H1 (cell line): ENCODE data around the gene CARD11. TPM values are rescaled to one million over a fixed set of nuclear protein-coding genes. Genes with fewer than 3 reads are reported as not detected.

Experiments used
- ASH2L ChIP-seq: fragments of 200-600, 300-600 bp; sonication (generic); IDR thresholded peaks from one replicate; pipeline ENCODE4 v1.7.1; 2017; ENCODE audit warnings: low read length
- ATF2 ChIP-seq: IDR thresholded peaks from 2 replicates; pipeline ENCODE4 v1.6.1; 2012; ENCODE audit warnings: low read length, inconsistent platforms
- BRCA1 ChIP-seq: IDR thresholded peaks from 2 replicates; pipeline ENCODE4 v1.6.1; 2012; ENCODE audit warnings: low read depth, low read length, improper control_type of control experiment
- CHD7 ChIP-seq: fragments of 300-600 bp; sonication (generic); IDR thresholded peaks from 2 replicates; pipeline ENCODE4 v1.7.1; 2012; ENCODE audit warnings: low read length, moderate library complexity, mild to moderate bottlenecking, inconsistent platforms; ENCODE audit not compliant: insufficient replicate concordance
- GABPA ChIP-seq: IDR thresholded peaks from 2 replicates; pipeline ENCODE4 v1.6.1; 2011; ENCODE audit warnings: mild to moderate bottlenecking, low read length, moderate library complexity, borderline replicate concordance; ENCODE audit not compliant: insufficient read depth
- KDM4A ChIP-seq: IDR thresholded peaks from one replicate; pipeline ENCODE4 v1.7.1; 2012; ENCODE audit warnings: low read depth, mild to moderate bottlenecking, moderate library complexity, low read length, inconsistent platforms; ENCODE audit not compliant: severe bottlenecking
- polyA plus RNA-seq, 7 experiments: library from polyadenylated mRNA; depleted of rRNA in 3 of 7; stranded (reverse) in 5 of 7; unstranded in 2 of 7; fragments of >200 nt in 5 of 7; fragments of 200-250 nt in 2 of 7; gene quantifications; 1 replicate in 5 of 7; 2 replicates in 1 of 7; 4 replicates in 1 of 7; pipeline versions ENCODE4 v1.2.1 to v1.2.3, GENCODE V29; 2011 to 2013; ENCODE audit warnings: missing spikeins in 2 of 7, mixed read lengths in 2 of 7
- total RNA-seq: library from RNA; stranded (reverse); fragmentation: NEBNext Ultra II Directional; extraction: Animal tissue kit (Norgen Biotek cat#: 25700); gene quantifications from 2 replicates; pipeline ENCODE4 v1.2.1, GENCODE V29; 2021

The CARD11 gene
- total and polyA plus RNA-seq, 2 of the 8 experiments (the other 6 are each of a cell fraction or from before 2014, with no cell fraction given): 12.6 to 29.8 TPM

DNA sequence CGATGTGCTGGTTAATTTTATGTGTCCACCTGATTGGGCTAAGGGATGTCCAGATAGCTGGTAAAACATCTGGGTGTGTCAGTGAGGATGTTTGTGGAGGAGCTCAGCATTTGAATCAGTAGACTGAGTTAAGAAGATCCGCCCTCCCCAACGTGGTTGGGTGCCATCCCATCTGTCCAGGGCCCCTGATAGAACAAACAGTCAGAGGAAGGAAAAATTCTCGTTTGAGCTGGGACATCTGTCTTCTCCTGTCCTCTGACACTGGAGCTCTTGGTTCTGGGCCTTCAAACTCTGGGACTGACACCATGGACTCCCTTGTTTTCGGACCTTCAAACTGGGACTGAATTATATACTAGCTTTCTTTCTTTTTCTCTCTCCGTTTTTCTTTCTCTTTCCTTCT lies 59.6 kb downstream of the CARD11 start (continued):
- TF ChIP-seq CHD7: no peak
- TF ChIP-seq ATF2: no peak
- no peak for TF ChIP-seq KDM4A
- TF ChIP-seq BRCA1: no peak
- TF ChIP-seq ASH2L: no peak
- TF ChIP-seq GABPA: no peak
